Measurements from ENCODE around the gene NPAS3.

GRCh38 chr14:33477797-33478196, 539.1 kb downstream of the NPAS3 start:
- no peak for TF ChIP-seq POLR2AphosphoS5 (IDR thresholded peaks at IDR 0.05; ENCODE audit: borderline replicate concordance, low read depth, low read length)
- no peak for TF ChIP-seq EZH2 (IDR thresholded peaks at IDR 0.05)
